Endothelial cell (in vitro differentiated cells): ENCODE measurements around the gene CNMD. TPM values are rescaled to one million over a fixed set of nuclear protein-coding genes. Genes with fewer than 3 reads are reported as not detected.

ENCODE experiments used
- DNase-seq: peaks from one replicate; pipeline ENCODE4 v3.0.0; 2021; ENCODE audit warnings: low spot score
- H3K27ac Mint-ChIP-seq: one replicate; pipeline ENCODE4 v1.8.0; 2021; ENCODE audit warnings: mixed read lengths, inconsistent platforms; ENCODE audit not compliant: unreplicated experiment
- H3K27me3 Mint-ChIP-seq: one replicate; pipeline ENCODE4 v1.8.0; 2021; ENCODE audit warnings: mild to moderate bottlenecking, moderate library complexity, mixed read lengths, inconsistent platforms; ENCODE audit not compliant: unreplicated experiment
- H3K36me3 Mint-ChIP-seq: one replicate; pipeline ENCODE4 v1.8.0; 2021; ENCODE audit warnings: mild to moderate bottlenecking, low read depth, mixed read lengths, inconsistent platforms; ENCODE audit not compliant: unreplicated experiment
- H3K4me1 Mint-ChIP-seq: one replicate; pipeline ENCODE4 v1.8.0; 2021; ENCODE audit warnings: mild to moderate bottlenecking, mixed read lengths, inconsistent platforms; ENCODE audit not compliant: unreplicated experiment
- H3K4me3 Mint-ChIP-seq: one replicate; pipeline ENCODE4 v1.8.0; 2021; ENCODE audit warnings: mild to moderate bottlenecking, mixed read lengths, inconsistent platforms; ENCODE audit not compliant: unreplicated experiment
- H3K9me3 Mint-ChIP-seq: one replicate; pipeline ENCODE4 v1.8.0; 2021; ENCODE audit warnings: mixed read lengths, inconsistent platforms; ENCODE audit not compliant: unreplicated experiment
- total RNA-seq: library from RNA; stranded (reverse); fragmentation: NEBNext Ultra II Directional; extraction: Animal tissue kit (Norgen Biotek cat#: 25700); gene quantifications from one replicate; pipeline ENCODE4 v1.2.1, GENCODE V29; 2021; ENCODE audit not compliant: unreplicated experiment
- TF ChIP-seq, protein P1 (sequence below): fragments of 200-600 bp; sonication (generic); IDR thresholded peaks from one replicate; pipeline ENCODE4 v1.5.0; 2021; ENCODE audit warnings: antibody characterized with exemption; ENCODE audit not compliant: unreplicated experiment

The CNMD gene
- total RNA-seq, 1 donor from 2014 or later = 1.8 TPM

DNA sequence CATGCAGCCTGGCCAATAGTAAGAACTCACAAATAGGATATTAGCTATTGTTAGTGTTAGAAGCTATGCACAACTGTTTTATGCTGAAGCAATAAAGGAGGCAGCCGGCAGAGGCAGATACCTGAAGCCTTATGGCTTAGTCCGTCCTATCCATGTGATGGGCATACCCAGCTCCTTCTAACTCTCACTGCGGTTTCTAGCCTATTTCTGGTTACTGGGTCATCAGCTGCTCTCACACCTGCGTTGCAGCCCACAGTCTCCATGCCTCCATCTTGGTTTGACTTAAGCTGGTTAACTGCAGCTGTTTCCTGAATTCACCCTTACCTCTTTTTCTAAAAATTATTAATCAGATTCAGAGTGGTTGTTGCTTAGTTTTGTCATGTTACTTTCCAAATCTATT lies 40.5 kb upstream of the CNMD start:
- Mint-ChIP-seq H3K9me3 (no peaks in the 10 kb centered on the region), H3K4me1 (no peaks in the 10 kb centered on the region), H3K27ac (no peak overlapping the region), H3K27me3 (no peaks in the 10 kb centered on the region), H3K4me3 (no peak overlapping the region), H3K36me3 (no peaks in the 10 kb centered on the region)
- DNase-seq = no peak
- TF ChIP-seq, protein P1, sequence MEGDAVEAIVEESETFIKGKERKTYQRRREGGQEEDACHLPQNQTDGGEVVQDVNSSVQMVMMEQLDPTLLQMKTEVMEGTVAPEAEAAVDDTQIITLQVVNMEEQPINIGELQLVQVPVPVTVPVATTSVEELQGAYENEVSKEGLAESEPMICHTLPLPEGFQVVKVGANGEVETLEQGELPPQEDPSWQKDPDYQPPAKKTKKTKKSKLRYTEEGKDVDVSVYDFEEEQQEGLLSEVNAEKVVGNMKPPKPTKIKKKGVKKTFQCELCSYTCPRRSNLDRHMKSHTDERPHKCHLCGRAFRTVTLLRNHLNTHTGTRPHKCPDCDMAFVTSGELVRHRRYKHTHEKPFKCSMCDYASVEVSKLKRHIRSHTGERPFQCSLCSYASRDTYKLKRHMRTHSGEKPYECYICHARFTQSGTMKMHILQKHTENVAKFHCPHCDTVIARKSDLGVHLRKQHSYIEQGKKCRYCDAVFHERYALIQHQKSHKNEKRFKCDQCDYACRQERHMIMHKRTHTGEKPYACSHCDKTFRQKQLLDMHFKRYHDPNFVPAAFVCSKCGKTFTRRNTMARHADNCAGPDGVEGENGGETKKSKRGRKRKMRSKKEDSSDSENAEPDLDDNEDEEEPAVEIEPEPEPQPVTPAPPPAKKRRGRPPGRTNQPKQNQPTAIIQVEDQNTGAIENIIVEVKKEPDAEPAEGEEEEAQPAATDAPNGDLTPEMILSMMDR = no peak

- Mint-ChIP-seq H3K27ac (no peak overlapping the region), H3K4me3 (no peak overlapping the region), H3K9me3 (no peaks in the 10 kb centered on the region), H3K27me3 (no peaks in the 10 kb centered on the region), H3K36me3 (no peaks in the 10 kb centered on the region), H3K4me1 (no peaks in the 10 kb centered on the region)
- no peak for DNase-seq
- TF ChIP-seq, protein P1 = no peak
Measured at GRCh38 chr13:52779103-52779502, 39.5 kb upstream of the CNMD start.

DNA sequence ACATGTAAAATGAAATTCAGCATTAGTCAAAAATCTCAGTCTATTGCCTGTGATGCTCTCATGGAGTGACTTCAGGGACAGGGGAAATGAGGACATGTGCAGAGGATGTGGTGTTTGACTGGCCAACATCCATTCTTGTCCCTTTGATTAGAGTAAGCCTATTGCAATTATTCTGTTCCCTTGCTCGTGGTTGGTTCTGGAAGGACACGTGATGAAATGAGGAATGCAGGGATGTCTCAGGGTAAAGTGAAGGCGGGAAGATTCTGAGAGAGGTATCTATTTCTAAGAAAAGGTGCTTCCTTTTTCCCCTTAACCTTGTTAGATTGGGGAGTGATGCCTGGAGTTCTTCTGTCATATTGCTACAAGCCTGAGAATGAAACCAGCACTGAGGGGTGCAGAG lies 37.1 kb upstream of the CNMD start:
- Mint-ChIP-seq H3K9me3 (no peaks in the 10 kb centered on the region), H3K4me3 (no peak overlapping the region), H3K27me3 (no peaks in the 10 kb centered on the region), H3K36me3 (no peaks in the 10 kb centered on the region), H3K27ac (no peak overlapping the region), H3K4me1 (peaks cover 5% of the 10 kb centered on the region)
- TF ChIP-seq, protein P1 = no peak
- no peak for DNase-seq

DNA sequence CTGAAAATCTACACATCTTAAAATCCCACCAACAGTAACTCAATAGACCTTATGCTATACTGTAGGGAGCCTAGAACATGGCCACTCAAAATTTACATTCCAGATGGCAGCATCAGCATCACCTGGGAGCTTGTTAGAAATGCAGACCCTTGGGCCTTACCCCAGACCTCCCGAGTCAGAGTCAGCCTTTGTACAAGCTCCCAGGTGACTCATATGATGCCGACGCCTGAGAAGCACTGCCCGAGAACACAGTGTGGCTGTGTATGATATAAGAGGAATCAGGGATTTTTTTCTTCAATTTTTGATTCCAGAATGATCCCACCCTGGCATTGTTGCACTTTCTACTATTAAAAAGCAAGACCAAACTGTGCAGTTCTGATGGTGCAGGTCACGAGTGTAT lies 35.9 kb upstream of the CNMD start:
- DNase-seq = no peak
- Mint-ChIP-seq H3K27me3 (no peaks in the 10 kb centered on the region), H3K4me1 (peaks cover 5% of the 10 kb centered on the region), H3K27ac (no peak overlapping the region), H3K4me3 (no peak overlapping the region), H3K36me3 (no peaks in the 10 kb centered on the region), H3K9me3 (no peaks in the 10 kb centered on the region)
- TF ChIP-seq, protein P1 = no peak

DNA sequence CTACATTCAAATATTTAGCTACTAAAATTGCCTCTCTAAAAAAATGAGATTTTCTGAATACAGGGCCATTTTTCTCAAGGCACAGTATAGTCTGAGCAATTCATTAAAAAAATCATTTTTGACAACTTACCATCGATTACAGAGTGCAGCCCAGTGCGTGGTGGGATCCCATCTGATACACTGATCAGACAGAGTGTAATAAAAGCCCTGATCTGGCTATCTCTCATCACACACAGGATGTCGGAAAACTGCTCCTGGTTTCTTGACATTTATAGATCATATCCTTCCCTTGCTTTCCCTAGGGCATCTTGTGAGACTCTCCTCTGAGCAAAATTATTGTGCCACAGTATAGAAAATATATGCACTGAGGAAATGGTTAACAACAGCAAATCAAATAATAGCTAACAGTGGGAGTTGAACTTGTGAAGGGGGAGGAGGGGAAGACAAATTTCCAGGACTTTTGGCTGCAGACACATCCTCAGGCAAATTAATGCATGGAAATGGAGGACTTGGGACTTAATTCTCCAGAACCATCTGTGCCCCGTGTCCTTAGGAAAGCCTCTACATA lies 28.4 kb upstream of the CNMD start:
- no peaks in the 10 kb centered on the region for H3K4me1 Mint-ChIP-seq
- DNase-seq = no peak
- H3K27ac Mint-ChIP-seq = no peak overlapping the region
- no peaks in the 10 kb centered on the region for H3K9me3 Mint-ChIP-seq
- TF ChIP-seq, protein P1 = no peak
- H3K27me3 Mint-ChIP-seq = peaks cover 2% of the 10 kb centered on the region
- no peak overlapping the region for H3K4me3 Mint-ChIP-seq
- H3K36me3 Mint-ChIP-seq = no peaks in the 10 kb centered on the region
